HG03097 (cell line): ENCODE results near the gene XRCC4.
A peak's percentile ranks its signal among the peaks of the same experiment; 100 is the strongest.
"Not testable (repeated sequence)": the region's sequence is repeated elsewhere in the genome, so short reads cannot be mapped to it uniquely, and the experiment has no call there.

Experiments used
- ATAC-seq: cut with Tn5 transposase; IDR thresholded peaks from one replicate; pipeline ENCODE4 v1.9.1; 2021; ENCODE audit not compliant: unreplicated experiment, low FRiP score

Gene XRCC4

DNA sequence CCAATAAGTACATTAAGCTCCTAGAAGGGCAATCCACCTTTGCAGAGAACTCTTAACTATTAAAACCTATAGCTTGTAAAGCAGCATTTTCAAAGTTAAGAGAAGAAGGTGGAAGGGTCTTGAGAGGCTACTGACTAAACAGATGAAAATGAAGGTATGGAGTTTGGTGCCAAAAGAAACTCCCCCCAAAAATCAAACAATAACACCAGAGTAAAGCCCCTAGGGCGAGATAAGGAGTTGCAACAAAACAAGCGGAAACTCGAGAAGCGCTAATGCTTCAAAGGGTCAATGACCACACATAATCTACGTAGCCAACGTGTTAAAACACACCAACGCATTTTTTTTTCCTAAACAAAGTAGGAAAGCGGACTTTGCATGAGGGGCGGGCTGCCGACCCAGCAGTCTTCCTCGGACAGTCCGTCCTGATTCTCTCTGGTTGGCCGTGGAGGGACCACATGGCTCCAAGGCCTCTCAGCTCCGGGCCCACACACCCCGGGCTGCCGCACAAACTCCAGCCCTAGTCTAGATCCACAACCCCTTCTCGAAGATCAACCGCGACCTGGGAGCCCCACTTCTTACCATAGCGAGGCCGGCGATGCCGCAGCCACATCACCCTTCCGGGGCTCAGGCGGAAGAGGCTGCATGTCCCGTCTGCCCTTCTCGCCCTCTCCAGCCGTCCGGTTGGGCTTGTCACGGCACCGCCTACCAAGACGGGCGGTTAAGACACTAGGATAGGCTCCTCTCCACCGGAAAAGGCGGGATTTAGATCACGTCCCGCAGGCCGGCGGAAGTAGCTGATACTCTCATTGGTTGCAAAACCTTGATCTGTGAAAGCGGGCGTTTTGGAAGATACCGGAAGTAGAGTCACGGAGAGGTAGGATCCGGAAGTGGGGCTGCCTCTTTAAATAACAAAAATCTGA is at the start of gene XRCC4, which contains the start of gene TMEM167A:
Gene XRCC4, plus strand, starts transcription at position 806 of the 920 bp plus-strand sequence. CDS start 27,373 bp downstream, outside the sequence.
Gene TMEM167A, minus strand, starts transcription at position 653 of the 920 bp plus-strand sequence. Its CDS starts 71 bp downstream, at position 582.
- ATAC-seq: peak; percentile 99

DNA sequence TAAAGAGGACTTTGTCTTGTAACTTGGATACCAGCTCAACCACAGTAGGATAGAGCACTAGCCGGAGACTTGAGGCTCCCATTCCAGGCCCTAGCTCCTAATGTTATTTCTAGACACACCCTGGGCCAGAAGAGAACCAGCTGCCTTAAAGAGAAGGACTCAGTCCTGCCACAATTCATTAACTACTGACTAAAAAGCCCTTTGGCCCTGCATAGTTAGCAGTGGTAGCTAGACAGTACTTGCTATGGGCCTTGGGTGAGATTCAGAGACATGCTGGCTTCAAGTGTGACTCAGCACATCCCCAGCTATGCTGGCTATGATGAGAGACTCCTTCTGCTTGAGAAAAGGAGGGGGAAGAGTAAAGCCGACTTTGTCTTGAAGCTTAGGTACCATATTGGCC is 47.4 kb upstream of the XRCC4 start:
- ATAC-seq: no peak

DNA sequence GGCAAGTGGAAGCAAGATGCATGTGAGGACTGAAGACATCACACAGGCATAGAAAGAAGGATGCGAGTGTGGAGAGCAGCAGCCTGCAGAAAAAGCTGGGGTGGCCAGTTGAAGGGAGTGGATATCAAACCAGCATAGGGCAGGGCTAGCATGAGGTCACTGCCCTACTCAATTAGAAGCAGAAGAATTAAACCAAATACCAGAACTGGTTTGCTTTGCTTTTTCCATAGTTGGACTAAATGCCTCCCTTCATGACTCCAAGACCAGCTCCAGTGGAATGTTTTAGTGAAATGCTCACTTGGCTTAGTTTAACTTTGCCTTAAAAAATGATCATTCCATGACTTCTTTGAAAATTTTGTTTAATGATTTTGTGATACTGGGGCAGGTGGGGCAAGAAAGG is 46.0 kb upstream of the XRCC4 start:
- ATAC-seq: no peak

DNA sequence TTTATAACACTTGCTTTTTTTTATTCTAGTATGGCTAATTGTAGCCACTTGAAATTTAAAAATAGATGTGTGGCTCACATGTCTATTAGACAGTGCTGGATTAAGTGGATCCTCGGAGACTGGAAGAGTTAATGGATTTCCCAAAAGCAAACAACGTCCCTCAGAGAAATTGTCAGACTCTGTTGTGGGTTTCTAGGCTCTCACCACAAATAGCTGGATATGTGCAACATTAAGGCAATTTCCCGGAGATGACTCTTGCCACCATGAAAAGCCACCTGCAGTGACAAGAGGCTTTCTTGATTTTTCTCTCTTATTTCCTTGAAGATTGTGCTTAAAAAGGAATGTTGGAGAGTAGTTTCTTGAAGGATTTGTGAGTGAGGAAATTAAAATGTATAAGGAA is 43.3 kb upstream of the XRCC4 start:
- no peak for ATAC-seq

DNA sequence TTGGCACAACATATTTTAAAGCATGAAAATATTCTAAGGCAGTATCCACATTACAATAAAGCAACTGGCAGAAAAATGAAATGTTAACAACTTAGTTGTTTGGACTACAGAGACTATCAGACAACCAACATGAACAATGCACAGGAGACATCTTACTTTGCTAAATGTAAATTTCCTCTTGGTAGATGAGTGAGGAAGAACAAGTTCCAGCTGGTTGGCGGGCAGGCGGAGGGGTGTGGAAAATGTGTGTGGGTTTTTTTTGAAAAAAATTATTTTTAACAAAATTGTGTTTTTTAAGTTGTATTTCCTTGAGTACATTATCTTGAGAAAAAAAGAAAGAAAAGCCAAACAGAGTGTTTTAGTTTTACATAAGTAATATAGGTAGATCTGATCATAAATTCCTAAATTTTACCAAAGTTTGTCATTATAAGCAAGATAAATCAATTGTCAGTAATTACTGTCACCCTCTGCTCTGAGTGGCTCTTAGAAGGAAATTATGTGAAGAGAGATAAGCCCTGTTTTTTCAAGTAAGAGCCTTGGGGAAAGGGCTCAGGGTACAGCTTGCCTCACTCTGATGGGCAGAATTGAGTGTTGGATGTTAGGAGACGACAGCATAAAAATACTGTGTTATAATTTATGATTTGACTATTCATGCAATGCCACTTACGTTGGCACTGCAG is 42.7 kb upstream of the XRCC4 start:
- ATAC-seq: no peak

DNA sequence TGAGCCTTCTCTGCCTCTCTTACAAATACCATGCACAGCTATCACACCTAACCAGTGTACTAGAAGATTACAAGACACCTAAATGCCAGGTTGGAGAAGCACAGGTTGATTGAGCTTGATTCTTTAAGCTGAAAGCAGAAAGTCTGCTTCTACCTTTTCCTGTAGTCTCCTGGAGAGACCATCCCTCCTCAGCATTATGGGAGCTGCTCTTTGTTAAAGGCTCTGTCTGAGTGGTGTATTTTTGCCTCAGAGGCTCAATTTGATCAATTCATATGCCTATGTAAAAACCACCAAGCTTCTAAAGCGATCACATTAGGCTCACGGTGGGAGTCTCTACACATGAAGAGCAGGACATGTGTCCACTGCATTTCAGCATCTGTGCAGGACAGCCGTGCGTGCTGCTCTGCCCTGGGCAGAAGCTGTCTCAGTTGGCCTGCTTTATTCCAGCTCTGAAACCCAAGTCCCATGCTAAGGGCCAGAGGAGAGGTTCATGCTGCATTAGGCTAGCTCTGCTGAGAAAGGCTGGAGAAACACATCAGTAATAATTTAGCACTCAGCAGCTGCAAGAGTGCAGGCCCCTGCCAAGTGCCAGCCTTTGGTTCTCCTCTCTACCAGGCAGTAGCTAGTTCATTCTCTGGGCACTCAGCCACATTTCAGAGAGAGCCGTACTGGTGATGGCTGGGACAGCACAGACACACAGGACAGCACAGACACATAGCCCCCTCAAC is 41.8 kb upstream of the XRCC4 start:
- no peak for ATAC-seq

DNA sequence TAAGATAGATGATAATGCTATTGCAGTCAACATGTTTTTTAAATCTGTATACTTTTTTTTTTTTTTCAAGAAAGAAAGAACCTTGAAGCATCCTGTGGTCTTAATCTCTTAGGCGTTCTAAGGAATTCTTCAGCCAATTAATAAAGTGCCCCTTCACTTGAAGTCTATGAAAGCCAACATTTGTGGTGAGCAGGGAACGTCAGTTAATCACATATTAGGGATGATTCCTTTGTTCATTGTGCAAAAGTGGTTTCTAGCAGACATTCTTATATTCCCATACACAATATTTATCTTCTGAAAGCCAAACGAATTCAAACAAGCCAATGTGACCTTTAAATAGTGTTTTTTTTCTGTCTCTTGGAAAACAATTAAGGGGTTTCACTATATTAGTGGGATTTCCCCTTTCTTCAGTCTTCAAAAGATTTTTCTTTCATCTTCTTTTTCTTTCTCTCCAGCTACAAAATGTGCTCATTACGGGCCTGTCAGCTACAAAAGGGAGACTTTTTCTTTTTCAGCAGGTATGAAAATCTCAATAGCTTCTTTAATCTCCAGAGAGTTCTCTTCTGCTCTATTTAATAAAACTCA is 40.3 kb upstream of the XRCC4 start:
- no peak for ATAC-seq

DNA sequence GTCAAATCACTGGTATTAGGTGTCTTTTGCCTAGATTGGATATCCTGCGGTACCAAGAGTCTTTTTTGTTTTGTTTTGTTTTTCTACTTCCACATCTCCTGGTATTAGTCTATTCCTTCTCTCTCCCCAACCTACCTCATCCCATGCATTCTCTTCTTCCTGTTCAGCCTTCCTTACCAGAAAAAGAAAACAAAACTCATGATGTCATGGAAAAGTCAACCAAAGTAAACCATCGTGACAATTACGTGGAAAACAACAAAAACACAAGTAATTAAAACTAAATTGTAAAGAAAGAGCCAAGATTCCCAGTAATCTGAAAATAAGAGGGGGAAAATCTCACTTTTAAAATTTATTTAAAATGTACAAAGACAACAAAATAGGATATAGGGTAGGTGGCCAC is 38.4 kb upstream of the XRCC4 start:
- ATAC-seq: no peak

DNA sequence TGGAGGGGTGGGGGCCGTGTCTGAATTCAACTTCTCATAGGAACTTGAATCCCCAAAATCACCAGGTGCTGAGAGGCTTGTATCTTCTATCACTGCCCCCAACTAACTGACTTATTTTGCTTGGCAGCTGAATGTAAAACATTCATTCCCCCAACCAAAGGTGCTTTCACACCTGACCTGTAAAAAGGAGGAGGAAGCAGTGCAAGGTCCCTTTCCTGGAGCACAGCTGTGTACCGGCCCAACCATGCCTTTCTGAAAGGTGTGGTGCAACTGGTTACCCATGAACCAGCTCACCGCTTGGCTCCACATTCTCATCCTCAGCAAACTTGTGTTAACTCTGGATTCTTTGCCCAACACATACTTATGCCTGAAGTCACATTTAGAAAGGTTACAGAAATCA is 34.8 kb upstream of the XRCC4 start:
- no peak for ATAC-seq

DNA sequence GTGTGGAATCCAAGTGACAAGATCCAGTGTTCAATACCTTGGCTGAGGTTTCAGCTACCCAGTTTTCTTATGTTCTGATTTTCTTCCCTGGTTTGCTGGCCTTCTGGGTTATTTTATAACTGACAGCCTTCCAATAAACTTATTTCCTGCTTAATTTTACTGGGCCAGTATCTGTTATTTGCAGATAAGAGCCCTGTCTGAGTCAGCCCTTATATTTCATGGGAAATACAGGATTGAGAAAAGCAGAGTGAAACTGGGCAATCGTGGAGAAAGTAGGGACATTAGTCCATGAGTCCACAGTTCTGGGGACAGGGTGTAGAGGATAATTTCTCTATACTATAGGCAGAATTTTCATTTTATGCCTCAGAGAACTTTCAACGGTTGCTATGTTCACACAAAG is 32.4 kb upstream of the XRCC4 start:
- no peak for ATAC-seq

DNA sequence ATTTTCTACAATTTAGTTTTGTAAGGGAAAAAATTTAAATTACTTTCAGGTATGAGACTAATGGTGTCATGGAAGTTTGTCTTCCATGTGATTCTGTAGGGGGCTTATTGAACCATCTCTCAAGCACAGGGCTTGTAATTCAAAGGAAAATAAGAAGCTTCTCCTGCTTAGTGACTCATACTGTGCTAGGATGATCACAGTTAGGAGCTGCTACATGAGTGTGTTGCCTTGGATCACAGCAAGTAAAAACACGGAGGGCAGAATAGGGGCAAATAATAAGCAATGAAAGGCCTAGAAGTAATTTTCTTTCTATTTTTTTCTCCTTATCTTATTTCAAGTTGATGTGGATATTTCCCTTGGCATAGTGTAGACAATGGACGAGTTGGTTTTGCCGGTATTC is 29.1 kb upstream of the XRCC4 start:
- no peak for ATAC-seq

DNA sequence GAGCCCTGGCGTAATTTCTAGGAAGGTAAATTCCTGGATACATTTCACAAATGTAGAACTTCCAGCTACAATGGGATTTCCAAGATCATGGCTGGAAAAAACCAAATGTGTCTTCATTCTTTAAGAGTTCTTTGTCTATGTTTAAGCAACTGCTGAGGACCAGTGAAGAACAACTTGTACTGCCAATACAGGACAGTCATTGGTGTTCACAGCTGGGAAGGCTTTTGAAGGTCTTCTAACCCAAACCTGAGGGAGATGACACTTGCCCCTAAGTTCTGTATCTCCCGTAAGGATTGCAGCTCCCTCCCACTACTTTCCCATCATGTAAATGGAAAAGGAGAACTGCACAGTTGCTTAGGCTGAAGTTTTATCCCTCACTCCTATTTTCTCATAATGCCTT is 28.5 kb upstream of the XRCC4 start:
- ATAC-seq: no peak

DNA sequence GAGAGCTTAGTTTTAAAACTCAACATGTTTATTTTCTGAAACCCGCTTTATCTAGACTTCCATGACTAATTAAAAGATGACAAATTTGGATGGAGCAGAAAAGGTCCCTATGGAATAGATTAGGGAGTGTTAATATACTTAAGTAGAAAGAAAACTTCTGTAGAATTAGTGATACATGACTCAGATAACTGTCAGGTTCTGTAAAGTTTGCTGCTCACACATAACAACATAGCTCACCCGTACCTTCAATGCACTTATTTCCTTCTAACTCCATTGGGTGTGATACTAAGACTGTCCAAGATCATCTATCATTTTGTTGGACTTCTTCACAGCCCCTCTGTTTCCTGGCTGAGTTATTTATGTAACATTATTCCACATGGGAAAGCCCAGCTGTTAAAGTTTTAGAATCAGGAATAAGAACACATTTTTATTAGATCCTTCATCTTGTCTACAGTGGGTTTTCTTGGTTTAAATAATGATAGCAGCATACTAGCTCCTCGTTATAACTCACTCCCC is 27.9 kb upstream of the XRCC4 start:
- ATAC-seq: no peak

DNA sequence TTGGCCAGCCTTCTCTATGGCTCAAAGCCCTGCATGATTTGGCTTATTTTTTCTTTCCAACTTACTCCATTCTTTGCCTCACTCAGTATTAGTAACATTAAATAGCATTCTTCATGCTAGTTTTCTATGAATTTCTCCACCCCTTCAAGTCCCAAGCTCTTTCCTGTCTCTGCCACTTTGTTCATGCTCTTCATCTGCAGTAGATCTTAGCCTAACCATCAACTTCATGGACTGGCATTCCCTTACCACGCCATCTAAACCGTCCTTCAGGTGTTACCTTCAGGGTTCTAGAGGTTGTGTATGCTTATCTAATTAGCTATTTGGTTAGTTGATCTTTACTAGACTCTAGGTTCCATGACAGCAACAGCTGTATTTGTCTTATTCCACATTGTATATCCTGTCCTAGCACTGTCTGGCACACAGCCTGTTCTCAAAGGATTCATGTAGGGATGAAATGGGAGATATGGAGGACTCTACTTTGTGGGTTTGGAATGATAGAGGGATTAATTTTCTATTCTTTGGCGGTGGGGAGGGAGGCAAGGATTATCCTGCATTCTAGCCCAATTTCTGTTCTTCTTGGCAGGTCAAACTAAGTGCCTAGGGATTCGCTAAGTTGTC is 26.5 kb upstream of the XRCC4 start:
- ATAC-seq: no peak

DNA sequence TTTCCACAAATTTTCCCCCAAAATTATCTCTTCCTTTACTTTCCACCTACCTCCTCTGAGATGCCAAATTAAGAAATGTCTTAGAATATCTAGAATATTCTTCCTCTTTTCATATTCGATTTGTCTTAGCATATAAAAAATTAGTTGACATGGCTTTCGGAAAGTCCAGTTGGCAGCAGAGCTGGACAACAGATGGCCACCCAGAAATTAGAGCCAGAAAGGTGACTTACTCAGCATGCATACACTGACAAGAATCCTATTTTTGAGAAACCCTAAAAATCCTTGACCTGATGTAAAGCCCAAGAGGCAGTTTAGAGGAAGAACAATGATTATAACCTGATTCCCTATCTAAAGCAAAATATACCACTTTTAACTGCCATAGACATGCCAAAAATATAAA is 22.2 kb upstream of the XRCC4 start:
- ATAC-seq: no peak

DNA sequence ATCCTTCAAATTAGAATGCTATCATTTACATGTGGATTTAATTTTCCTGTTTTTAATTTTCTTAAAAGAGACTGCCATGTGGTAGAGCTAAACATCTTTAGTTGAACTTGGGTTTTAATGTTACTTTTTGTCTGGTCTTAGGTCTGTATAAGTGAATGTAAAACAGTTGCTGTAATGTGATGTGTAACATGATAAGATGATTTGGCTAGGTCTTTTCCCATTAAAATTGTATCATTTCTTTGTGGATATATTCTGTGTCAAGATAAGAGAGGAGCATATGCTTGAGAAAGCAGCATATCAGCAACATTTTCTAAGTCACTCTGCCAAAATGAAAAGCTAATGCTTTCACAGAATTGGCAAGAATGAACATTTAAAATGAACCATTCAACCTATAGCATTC is 18.6 kb upstream of the XRCC4 start:
- ATAC-seq: no peak

DNA sequence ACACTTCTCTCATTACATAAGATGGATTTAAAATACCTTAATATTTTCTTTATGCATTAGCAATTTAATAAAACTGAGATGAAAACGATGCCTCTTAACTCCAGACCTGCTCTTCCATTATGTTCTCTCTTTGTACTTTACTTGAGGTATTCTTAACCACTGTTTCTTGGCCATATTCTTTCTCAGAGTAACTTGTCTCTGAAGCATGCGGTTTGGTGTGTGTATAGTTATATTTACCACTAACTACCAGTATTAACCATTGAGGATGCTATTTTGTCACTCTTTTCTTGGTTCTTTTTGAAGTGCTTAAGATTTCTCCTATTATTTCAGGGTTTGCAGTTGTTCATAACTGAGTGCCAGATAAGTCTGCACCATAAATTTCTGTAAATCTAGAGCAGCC is 18.0 kb upstream of the XRCC4 start:
- no peak for ATAC-seq

DNA sequence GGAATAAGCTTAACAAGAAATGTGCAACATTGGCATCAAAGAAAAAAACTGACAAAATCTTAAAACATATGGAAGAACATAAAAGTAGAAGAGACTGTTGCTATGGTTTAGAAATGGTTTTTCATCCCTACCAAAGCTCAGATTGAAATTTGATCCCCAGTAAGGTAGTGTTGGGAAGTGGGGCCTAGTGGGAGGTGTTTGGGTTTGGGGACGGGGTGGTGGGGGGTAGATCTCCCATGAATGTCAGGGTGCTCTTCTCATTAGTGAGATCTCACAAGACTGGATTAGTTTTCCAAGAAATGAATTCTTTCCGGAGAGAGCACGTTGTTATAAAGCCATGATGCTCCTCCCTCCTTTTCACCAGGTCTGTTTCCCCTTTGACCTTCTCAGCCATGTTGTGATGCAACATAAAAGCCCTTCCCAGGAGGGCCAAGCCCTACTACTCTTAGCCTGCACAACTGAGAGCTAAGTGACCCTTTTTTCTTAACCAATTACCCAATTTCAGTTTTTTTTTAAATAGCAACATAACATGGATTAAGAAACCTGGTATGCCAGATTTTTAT is 10.7 kb upstream of the XRCC4 start:
- ATAC-seq: no peak

DNA sequence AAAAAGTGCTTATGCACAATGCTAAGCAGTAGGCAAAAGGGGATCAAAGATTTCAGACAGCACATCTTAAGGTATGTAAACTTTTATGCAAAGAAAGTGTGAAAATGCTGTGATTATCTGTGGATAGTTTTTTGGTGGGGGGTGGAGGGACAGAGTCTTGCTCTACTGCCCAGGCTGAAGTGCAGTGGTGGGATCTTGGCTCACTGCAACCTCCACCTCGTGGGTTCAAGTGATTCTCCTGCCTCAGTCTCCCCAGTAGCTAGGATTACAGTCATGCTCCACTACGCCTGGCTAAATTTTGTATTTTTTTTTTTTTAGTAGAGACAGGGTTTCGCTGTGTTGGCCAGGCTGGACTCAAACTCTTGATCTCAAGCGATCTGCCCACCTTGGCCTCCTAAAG is 10.0 kb upstream of the XRCC4 start:
- not testable (repeated sequence) for ATAC-seq
